B cell (primary cell): ENCODE results near the gene INF2. TPM values are rescaled to one million over a fixed set of nuclear protein-coding genes. Genes with fewer than 3 reads are reported as not detected.

Experiments
- ATAC-seq: fragments of 200-7000 bp; cut with Tn5 transposase; one replicate; pipeline ENCODE4 v1.10.0; 2021; ENCODE audit warnings: low read depth, mild to moderate bottlenecking, moderate number of reproducible peaks, moderate library complexity
- CTCF ChIA-PET: fragments of 350-600 bp; sonication (Branson Sonifier 250); formaldehyde crosslinking; loops from one replicate; lab custom pipeline; 2021; ENCODE audit warnings: antibody characterized with exemption, inconsistent platforms; lab: Charles Lee
- POLR2A ChIA-PET: fragments of 350-600 bp; sonication (Branson Sonifier 250); formaldehyde crosslinking; loops from one replicate; lab custom pipeline; 2021; ENCODE audit warnings: antibody characterized with exemption; lab: Charles Lee
- DNase-seq: peaks from one replicate; pipeline ENCODE4 v3.0.0; 2013
- H2AFZ ChIP-seq: 2 replicates; pipeline ENCODE4 v1.6.1; 2012; ENCODE audit warnings: mild to moderate bottlenecking, low read depth, low read length; ENCODE audit not compliant: insufficient read depth, poor library complexity, severe bottlenecking
- H3K27ac ChIP-seq, 2 donors: 1 replicate in 1 of 2; 2 replicates in 1 of 2; pipeline ENCODE4 v1.5.1; 2012 to 2013; ENCODE audit warnings: low read length in 2 of 2, mild to moderate bottlenecking in 2 of 2, moderate library complexity in 1 of 2
- H3K27me3 ChIP-seq, 4 experiments: fragments of 200-600 bp in 1 of 4; sonication (generic) in 1 of 4; replicated peaks in 1 of 4; 1 replicate in 2 of 4; 2 replicates in 2 of 4; pipeline versions ENCODE4 v1.6.1 to v1.7.0; 2013 to 2016; ENCODE audit warnings: low read length in 3 of 4, mild to moderate bottlenecking in 2 of 4, mixed read lengths in 1 of 4, moderate library complexity in 1 of 4; ENCODE audit not compliant: insufficient read depth in 4 of 4, control insufficient read depth in 3 of 4; ENCODE audit errors: control extremely low read depth in 1 of 4
- H3K36me3 ChIP-seq, 2 experiments: replicated peaks in 1 of 2; 1 replicate in 1 of 2; 2 replicates in 1 of 2; pipeline versions ENCODE4 v1.6.1 to v1.7.1; 2013; ENCODE audit warnings: low read length in 1 of 2; ENCODE audit not compliant: insufficient read depth in 2 of 2, control insufficient read depth in 1 of 2; ENCODE audit errors: control extremely low read depth in 1 of 2, extremely low read depth in 1 of 2
- H3K4me1 ChIP-seq, 2 donors: fragments of 200-600 bp in 1 of 2; sonication (generic) in 1 of 2; 1 replicate in 1 of 2; 2 replicates in 1 of 2; pipeline versions ENCODE4 v1.5.1 to v1.6.1; 2013 to 2017; ENCODE audit warnings: low read length in 2 of 2; ENCODE audit not compliant: control insufficient read depth in 2 of 2, insufficient read depth in 2 of 2
- H3K4me2 ChIP-seq: replicated peaks from 2 replicates; pipeline ENCODE3; 2012; ENCODE audit warnings: mild to moderate bottlenecking, low read depth, low read length; ENCODE audit not compliant: poor library complexity, severe bottlenecking
- H3K4me3 ChIP-seq, 5 experiments: fragments of 200-600 bp in 1 of 5; sonication (generic) in 1 of 5; 1 replicate in 3 of 5; 2 replicates in 2 of 5; pipeline versions ENCODE4 v1.5.1 to v1.7.0; 2011 to 2016; ENCODE audit warnings: low read length in 4 of 5, mild to moderate bottlenecking in 4 of 5, low read depth in 2 of 5, control low read depth in 1 of 5, moderate library complexity in 1 of 5; ENCODE audit not compliant: insufficient read depth in 1 of 5; ENCODE audit errors: control extremely low read depth in 1 of 5, extremely low read depth in 1 of 5
- H3K79me2 ChIP-seq: fragments of 200-600 bp; sonication (generic); one replicate; pipeline ENCODE4 v1.6.0; 2016; ENCODE audit warnings: low read length; ENCODE audit not compliant: control insufficient read depth, insufficient read depth
- H3K9ac ChIP-seq: fragments of 200-600 bp; sonication (generic); 2 replicates; pipeline ENCODE4 v1.6.1; 2017; ENCODE audit warnings: mild to moderate bottlenecking, low read length, moderate library complexity
- H3K9me3 ChIP-seq, 3 donors: one replicate each; pipeline versions ENCODE4 v1.6.1 to v1.7.1; 2013; ENCODE audit warnings: low read length in 2 of 3; ENCODE audit not compliant: control insufficient read depth in 2 of 3, insufficient read depth in 1 of 3; ENCODE audit errors: control extremely low read depth in 1 of 3
- H4K20me1 ChIP-seq: 2 replicates; pipeline ENCODE4 v1.6.0; 2012; ENCODE audit warnings: mild to moderate bottlenecking, low read length; ENCODE audit not compliant: insufficient read depth, control insufficient read depth, poor library complexity, severe bottlenecking
- H3K27ac Mint-ChIP-seq: one replicate; pipeline ENCODE4 v1.8.0; 2021; ENCODE audit warnings: mixed read lengths
- H3K27me3 Mint-ChIP-seq: one replicate; pipeline ENCODE4 v1.8.0; 2021; ENCODE audit warnings: mixed read lengths
- H3K4me1 Mint-ChIP-seq: one replicate; pipeline ENCODE4 v1.8.0; 2021; ENCODE audit warnings: mixed read lengths
- H3K4me3 Mint-ChIP-seq: one replicate; pipeline ENCODE4 v1.8.0; 2021; ENCODE audit warnings: mixed read lengths
- H3K9me3 Mint-ChIP-seq: one replicate; pipeline ENCODE4 v1.8.0; 2022; ENCODE audit warnings: mixed read lengths; ENCODE audit not compliant: insufficient read depth
- CTCF ChIP-seq: fragments of 200-600 bp; IDR thresholded peaks from one replicate; pipeline ENCODE4 v1.8.0; 2022; ENCODE audit warnings: antibody characterized with exemption, mild to moderate bottlenecking
- EZH2 ChIP-seq: IDR thresholded peaks from 2 replicates; pipeline ENCODE4 v1.6.1; 2012; ENCODE audit warnings: borderline replicate concordance, low read depth, mild to moderate bottlenecking, moderate library complexity, low read length; ENCODE audit not compliant: insufficient read depth, poor library complexity, severe bottlenecking
- WGBS: methylation state at CpG from one replicate; pipeline ENCODE4 v1.1.5; 2013; ENCODE audit warnings: missing lambda C conversion rate; ENCODE audit not compliant: insufficient coverage; 5-methylcytosine and 5-hydroxymethylcytosine counted together
- intact Hi-C: fragments of 100-400 bp; cut with micrococcal nuclease; formaldehyde crosslinking; loops from one replicate; pipeline ENCODE4 v1.10.0; 2022
- polyA plus RNA-seq: library from polyadenylated mRNA; depleted of rRNA; stranded (reverse); fragments of >200 nt; gene quantifications from 2 replicates; pipeline ENCODE4 v1.2.3, GENCODE V29; 2012
- total RNA-seq, 2 donors: library from RNA; stranded (reverse); fragments of 120-200 nt in 1 of 2; gene quantifications; 1 replicate in 1 of 2; 2 replicates in 1 of 2; pipeline versions ENCODE4 v1.2.3 to v1.2.4, GENCODE V29; 2013 to 2022

Gene INF2
- total and polyA plus RNA-seq, 2 donors (not counting 1 experiment from before 2014, with no cell fraction given) = 90.2 to 100 TPM

DNA sequence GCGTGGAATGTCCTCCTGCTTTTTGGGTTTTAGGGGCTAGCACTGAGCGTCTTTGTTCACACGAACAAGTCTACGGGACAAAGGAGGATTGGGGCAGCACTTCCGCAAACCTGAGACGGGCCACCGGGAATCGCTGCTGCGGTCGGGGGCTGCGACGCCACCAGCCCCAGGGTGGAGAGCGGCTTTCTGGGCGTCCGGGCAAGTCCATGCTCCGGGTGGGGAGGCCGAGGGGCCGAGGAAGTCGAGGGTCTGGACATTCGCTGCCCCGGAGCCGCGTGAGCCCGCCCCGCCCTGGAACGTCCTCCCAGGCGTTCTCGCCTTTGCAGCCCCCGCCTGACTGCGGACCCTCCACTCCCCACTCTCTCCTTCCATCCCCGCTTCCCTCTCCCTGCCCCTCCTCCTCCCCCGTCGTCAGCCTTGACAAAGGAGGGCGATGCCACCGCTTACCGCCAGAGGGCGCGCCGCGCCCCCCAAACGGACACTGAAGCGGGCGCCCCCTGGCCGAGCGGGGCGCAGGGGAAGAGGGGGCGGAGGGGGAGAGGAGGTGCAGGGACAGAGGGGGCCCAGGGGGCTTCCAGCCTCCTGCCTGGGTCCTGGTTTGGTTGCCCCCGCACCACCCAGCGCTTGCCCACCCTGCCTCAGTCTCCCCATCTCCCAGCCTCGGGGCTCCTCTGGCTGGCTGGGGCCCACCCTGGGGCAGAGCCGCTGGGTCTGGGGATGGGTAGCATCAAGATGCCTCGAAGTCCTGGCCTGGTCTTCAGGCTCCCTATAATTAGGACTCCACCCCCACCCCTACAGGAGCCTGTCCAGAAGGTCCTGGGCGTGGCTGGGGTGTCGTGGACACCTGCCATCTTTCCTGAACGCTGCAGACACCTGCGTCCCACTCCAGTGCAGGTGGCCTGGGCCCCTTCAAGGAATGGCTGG, 39.1 kb upstream of the INF2 start:
- ATAC-seq = peak; percentile 97
- H3K9me3 ChIP-seq = peaks cover 0 to 24% (median 1%) of the 10 kb centered on the region in 3 donors
- H3K27me3 ChIP-seq = no peaks in the 10 kb centered on the region
- Mint-ChIP-seq H3K27me3 (no peaks in the 10 kb centered on the region), H3K4me3 (peak overlapping the region; percentile 83), H3K9me3 (no peaks in the 10 kb centered on the region), H3K4me1 (peaks cover 51% of the 10 kb centered on the region), H3K27ac (peak overlapping the region; percentile 74)
- H3K36me3 ChIP-seq = no peaks in the 10 kb centered on the region
- WGBS = under 1% methylated on average over 46 of the region's 56 CpGs
- no peaks in the 10 kb centered on the region for H4K20me1 ChIP-seq
- H2AFZ ChIP-seq = peak overlapping the region; percentile 92
- peak overlapping the region in 4 of 5 experiments; percentile 59 to 68 (median 62) for H3K4me3 ChIP-seq
- H3K4me2 ChIP-seq = peak overlapping the region; percentile 99
- CTCF ChIA-PET = interaction anchor here (1.0 to 2.8 kb wide), 6 partner anchors 10 to 59 kb away, joined by 3 to 17 read pairs (median 8); no protein-coding TSS in a partner anchor
- no peaks in the 10 kb centered on the region for H3K79me2 ChIP-seq
- peaks cover 35 to 47% of the 10 kb centered on the region in 2 donors for H3K4me1 ChIP-seq
- intact Hi-C loops = loop anchor here (1.0 to 2.0 kb wide), 3 partner anchors 14 to 58 kb away; no protein-coding TSS in a partner anchor
- peak; percentile 87 for DNase-seq
- peak; percentile 99 for TF ChIP-seq CTCF
- no peak for TF ChIP-seq EZH2
- H3K27ac ChIP-seq = peak overlapping the region; percentile 59 to 70
- H3K9ac ChIP-seq = peak overlapping the region; percentile 74
- POLR2A ChIA-PET = interaction anchor here (1.0 kb wide), 1 partner anchor 31 kb away, joined by 5 read pairs; no protein-coding TSS in a partner anchor
